Jurkat, Clone E6-1 (cell line): Measurements from ENCODE around the gene PRTN3.
"Not testable (repeated sequence)": the region's sequence is repeated elsewhere in the genome, so short reads cannot be mapped to it uniquely, and the experiment has no call there.

Experiments
- DNase-seq: peaks from one replicate; pipeline ENCODE4 v3.0.0-alpha.2; 2011; ENCODE audit warnings: low read depth, low spot score
- H3K4me3 ChIP-seq: 2 replicates; pipeline ENCODE4 v1.5.1; 2011; ENCODE audit warnings: mild to moderate bottlenecking, low read length, control low read depth, moderate library complexity

Gene PRTN3

DNA sequence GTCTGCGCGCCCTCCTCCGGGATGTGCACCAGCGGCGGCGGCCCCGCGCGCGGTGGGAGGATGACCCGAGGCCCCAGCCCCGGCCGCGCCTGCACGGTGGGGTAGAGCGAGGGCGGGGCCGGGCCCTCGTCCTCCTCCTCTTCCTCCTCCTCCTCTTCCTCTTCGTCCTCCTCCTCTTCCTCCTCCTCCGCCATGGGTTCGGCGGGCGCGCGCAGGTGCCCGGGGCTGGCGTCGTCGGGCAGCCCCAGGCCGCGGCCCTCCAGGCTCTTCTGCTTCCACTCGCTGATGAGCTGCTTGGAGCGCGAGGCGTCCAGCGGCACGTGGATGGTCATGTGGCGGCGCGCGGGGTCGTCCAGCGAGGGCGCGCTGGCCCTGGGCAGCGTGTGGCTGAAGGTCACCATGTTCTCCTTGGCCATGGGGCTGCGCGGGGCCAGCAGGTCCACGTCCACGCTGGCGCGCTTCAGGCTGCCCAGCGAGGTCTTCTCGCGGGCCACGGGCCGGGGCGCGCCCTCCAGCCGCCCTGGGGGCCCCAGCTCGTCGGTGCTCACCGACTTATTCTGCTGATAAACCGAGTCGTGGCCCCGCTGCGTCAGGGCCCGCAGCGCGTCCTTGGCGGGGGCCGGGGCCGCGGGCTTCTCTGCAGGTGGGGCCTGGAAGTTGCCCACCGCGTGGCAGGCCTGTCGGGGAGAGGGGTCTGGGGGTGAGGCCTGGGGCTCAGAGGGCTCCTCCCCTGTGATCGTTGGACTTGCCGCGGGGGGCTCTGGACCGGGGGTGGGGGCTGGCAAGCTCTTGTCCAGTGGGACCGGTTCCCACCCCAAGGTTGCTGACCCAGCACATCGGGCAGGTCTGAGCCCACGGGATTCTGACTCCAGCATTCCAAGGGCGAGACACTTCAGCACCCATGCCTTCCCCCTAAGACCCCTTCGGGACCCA, 27.3 kb upstream of the PRTN3 start:
- no peak for DNase-seq
- no peak overlapping the region for H3K4me3 ChIP-seq

DNA sequence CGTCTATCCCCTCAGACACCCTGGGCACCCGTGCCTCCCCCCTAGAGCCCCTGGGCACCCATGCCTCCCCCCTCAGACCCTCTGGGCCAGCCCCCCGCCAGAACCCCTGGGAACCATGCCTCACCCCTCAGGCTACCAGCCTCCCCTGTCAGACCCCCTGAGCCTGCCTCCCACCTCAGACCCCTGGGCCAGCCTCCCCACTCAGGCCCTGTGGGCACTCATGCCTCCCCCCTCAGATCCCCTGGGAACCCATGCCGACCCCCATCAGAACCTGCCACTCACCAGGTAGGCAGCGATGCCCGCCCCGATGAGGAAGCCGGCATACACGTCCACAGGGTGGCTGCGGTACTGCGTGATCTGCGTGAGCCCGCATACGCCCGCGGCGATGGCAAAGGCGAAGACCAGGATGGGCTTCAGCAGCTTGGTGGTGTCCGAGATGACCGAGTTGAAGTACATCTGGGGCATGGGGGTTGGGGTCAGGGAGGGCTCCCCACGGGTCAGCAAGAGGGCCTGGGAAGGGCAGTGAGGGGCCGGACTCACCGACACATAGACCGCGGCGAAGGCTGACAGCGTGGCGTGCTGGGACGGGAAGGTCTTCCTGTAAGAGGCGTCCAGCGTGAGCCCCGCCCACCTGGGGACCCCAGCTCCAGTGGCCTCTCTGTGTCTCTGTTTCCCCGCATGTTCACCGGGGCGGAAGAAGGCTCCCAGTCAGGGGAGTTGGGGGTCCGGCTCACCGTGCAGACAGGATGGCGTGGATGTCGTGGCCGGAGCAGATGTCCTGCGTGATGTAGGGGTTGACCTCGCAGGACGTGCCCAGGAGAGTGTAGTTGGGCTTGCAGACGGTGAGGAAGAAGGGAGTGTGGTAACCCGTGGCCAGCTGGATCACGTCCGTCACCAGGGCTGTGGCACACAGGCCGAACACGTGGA, 26.4 kb upstream of the PRTN3 start:
- no peak overlapping the region for H3K4me3 ChIP-seq
- no peak for DNase-seq

GRCh38 chr19:815079-815774, 25.6 kb upstream of the PRTN3 start:
- DNase-seq = no peak
- H3K4me3 ChIP-seq = no peak overlapping the region

DNA sequence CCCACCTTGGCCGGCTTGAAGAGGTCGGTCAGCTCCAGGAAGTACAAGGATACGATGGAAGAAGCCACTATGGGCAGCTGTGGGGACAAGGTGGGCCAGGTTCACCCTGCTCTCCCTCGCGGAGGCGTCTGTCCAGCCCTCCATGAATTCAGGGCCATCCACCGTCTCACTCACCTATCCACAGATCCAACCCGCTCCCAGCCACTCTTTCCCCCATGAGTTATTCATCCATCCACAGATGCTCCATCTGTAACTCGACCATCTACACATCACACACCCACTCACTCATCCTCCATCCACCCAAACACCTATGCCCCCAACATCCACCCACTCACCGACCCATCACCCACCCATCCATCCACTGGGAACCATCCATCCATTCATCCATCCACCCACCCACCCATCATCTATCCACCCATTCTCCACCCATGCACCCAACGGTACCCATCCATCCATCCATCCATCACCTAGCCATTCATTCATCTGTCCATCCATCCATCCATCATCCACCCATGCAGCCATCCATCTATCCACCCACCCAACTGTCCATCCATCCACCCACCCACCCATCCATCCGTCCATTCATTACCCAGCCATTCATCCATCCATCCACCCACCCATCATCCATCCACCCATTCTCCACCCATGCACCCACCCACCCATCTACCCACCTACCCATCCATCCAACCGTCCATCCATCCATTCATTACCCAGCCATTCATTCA, 24.9 kb upstream of the PRTN3 start:
- DNase-seq = no peak
- no peak overlapping the region for H3K4me3 ChIP-seq

GRCh38 chr19:816500-816857, 24.3 kb upstream of the PRTN3 start:
- no peak overlapping the region for H3K4me3 ChIP-seq
- no peak for DNase-seq

- not testable (repeated sequence) for DNase-seq, H3K4me3 ChIP-seq
These were observed 20.6 kb upstream of the PRTN3 start for GRCh38 chr19:820212-820611.

DNA sequence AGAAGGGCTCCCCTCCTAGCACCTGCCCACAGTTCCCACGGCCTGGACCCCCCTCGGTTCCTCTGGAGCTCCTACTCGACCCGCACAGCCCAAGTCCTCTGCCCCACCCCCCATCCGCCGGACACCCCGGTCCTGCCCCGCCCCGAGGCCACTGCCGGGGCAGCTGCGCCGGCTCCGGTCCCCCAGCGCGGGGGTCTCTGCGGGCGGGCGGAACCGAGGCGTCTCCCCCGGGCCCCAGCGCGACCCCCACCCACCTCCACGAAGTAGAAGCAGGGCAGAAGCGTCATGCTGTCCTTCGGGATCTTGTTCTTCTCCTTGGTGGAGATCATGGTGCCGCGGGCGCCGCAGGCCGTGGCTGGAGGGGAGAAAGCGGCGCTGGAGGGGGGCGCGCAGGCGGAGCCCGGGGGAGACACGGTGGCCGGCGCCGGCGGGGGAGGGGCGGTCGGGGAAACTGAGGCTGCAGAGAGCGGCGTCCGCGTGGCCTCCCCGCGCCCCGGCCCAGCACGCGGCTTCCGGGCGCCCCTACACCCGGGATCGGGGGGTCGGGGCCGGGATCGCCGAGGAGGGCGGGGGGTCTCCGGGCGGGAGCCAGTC, 19.5 kb upstream of the PRTN3 start:
- DNase-seq = no peak

GRCh38 chr19:821825-822503, 18.8 kb upstream of the PRTN3 start, which contains the start of gene PLPPR3:
PLPPR3 (minus strand) TSS chr19:821955; CDS start chr19:821559, 396 bp downstream.
- no peak for DNase-seq
- no peak within 1 kb of the TSS for H3K4me3 ChIP-seq

More for the DNA sequence above, 19.5 kb upstream of the PRTN3 start:
- H3K4me3 ChIP-seq = no peak overlapping the region

- no peak for DNase-seq
- H3K4me3 ChIP-seq = no peak overlapping the region
These were observed 17.2 kb upstream of the PRTN3 start for GRCh38 chr19:823565-824121.

DNA sequence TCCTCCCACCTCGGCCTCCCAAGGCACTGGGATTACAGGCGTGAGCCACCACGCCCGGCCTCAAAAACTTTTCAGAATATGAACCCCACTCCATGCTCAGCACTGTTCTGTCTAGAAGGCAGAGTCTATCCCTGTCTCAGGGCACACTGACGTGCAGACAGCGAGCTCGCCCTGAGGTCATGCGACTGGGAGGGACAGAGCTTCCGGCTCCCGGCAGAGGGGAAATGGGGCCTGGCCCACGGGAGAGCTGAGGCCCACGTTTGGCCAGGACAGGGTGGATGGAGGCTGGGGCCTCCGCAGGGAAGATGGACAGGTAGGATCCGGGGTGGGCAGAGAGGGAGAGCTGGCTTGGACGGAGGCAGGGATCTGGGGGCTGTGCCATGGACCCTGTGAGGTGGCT, 15.9 kb upstream of the PRTN3 start:
- no peak for DNase-seq

GRCh38 chr19:825897-826644, 14.7 kb upstream of the PRTN3 start:
- no peak overlapping the region for H3K4me3 ChIP-seq
- no peak for DNase-seq

More for the DNA sequence above, 15.9 kb upstream of the PRTN3 start:
- no peak overlapping the region for H3K4me3 ChIP-seq

DNA sequence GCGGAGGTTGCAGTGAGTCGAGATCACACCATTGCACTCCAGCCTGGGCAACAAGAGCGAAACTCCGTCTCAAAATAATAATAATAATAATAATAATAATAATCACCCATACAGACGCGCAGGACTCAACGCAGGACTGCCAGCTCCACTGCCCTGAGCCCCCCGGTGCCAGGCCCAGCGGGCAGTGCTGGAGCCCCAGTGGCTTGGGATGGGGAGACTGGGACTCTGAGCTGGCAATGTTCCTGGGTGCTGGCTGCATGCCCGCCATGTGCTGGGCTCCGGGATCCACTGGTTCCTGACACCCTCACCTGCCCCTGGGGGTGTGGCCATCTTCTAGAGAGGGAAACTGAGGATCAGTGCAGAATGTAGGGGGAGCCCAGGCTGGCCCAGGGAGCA, 13.5 kb upstream of the PRTN3 start:
- no peak for DNase-seq
- no peak overlapping the region for H3K4me3 ChIP-seq

- no peak for DNase-seq
- H3K4me3 ChIP-seq = no peak within 1 kb of the TSS
These were observed 13.0 kb upstream of the PRTN3 start, which contains the start of gene AZU1 for GRCh38 chr19:827710-828321. AZU1 (plus strand) TSS chr19:827837; CDS start chr19:827847, 10 bp downstream.

DNA sequence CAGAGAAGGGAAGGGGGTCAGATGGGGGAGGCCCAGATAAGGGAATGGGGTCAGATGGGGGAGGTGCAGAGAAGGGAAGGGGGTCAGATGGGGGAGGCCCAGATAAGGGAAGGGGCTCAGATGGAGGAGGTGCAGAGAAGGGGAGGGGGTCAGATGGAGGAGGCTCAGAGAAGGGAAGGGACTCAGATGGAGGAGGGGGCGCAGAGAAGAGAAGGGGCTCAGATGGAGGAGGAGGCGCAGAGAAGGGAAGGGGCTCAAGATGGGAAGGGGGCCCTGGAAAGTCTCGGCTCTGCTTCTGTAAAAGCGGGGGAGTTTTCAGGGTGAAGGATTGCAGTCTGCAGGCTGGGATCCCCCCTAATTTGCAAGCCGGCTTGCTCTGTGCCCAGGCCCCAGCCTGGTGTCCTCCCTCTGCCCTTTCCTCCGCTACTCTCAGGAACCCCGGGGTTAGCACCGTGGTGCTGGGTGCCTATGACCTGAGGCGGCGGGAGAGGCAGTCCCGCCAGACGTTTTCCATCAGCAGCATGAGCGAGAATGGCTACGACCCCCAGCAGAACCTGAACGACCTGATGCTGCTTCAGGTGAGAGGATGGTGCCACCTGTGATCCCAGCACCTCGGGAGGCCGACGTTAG, 11.6 kb upstream of the PRTN3 start:
- H3K4me3 ChIP-seq = no peak overlapping the region

GRCh38 chr19:831407-832369, 9.1 kb upstream of the PRTN3 start:
- DNase-seq = no peak
- no peak overlapping the region for H3K4me3 ChIP-seq

More for the DNA sequence above, 11.6 kb upstream of the PRTN3 start:
- DNase-seq = no peak
